Liver (tissue), 9 donors: ENCODE measurements around the gene MID1. TPM values are rescaled to one million over a fixed set of nuclear protein-coding genes. Genes with fewer than 3 reads are reported as not detected.

ENCODE experiments used
- DNase-seq: peaks from one replicate; pipeline ENCODE4 v3.0.0-alpha.2; 2017; ENCODE audit warnings: low spot score
- H3K27ac ChIP-seq, 2 donors: one replicate each; pipeline ENCODE4 v1.7.0; 2013; ENCODE audit warnings: inconsistent platforms in 2 of 2, low read length in 2 of 2, control low read depth in 1 of 2, low read depth in 1 of 2, mild to moderate bottlenecking in 1 of 2
- H3K27me3 ChIP-seq, 4 donors: one replicate each; pipeline versions ENCODE4 v1.6.1 to v1.7.0; 2013; ENCODE audit warnings: low read length in 3 of 4, inconsistent platforms in 1 of 4, mild to moderate bottlenecking in 1 of 4, moderate library complexity in 1 of 4; ENCODE audit not compliant: control insufficient read depth in 4 of 4, insufficient read depth in 4 of 4
- H3K36me3 ChIP-seq, 4 donors: one replicate each; pipeline versions ENCODE4 v1.6.1 to v1.7.0; 2013; ENCODE audit warnings: low read length in 3 of 4, mild to moderate bottlenecking in 3 of 4, low read depth in 1 of 4, moderate library complexity in 1 of 4; ENCODE audit not compliant: control insufficient read depth in 4 of 4, insufficient read depth in 3 of 4
- H3K4me1 ChIP-seq, 4 donors: one replicate each; pipeline versions ENCODE4 v1.6.1 to v1.7.0; 2013; ENCODE audit warnings: low read length in 3 of 4, mild to moderate bottlenecking in 3 of 4, moderate library complexity in 1 of 4; ENCODE audit not compliant: control insufficient read depth in 4 of 4, insufficient read depth in 4 of 4
- H3K4me3 ChIP-seq, 3 donors: one replicate each; pipeline versions ENCODE4 v1.6.1 to v1.7.0; 2013; ENCODE audit warnings: low read length in 3 of 3, control low read depth in 1 of 3, low read depth in 1 of 3, mild to moderate bottlenecking in 1 of 3
- H3K9ac ChIP-seq, 2 donors: one replicate each; pipeline ENCODE4 v1.7.0; 2013; ENCODE audit warnings: low read length in 2 of 2, mild to moderate bottlenecking in 2 of 2, moderate library complexity in 2 of 2, control low read depth in 1 of 2, low read depth in 1 of 2
- H3K9me3 ChIP-seq, 4 donors: one replicate each; pipeline versions ENCODE4 v1.6.1 to v1.7.0; 2013; ENCODE audit warnings: low read length in 3 of 4; ENCODE audit not compliant: control insufficient read depth in 4 of 4
- ATF3 ChIP-seq: IDR thresholded peaks from 2 replicates; pipeline ENCODE4 v1.6.1; 2016; ENCODE audit warnings: antibody characterized with exemption
- CTCF ChIP-seq: fragments of 150-350 bp; IDR thresholded peaks from 2 replicates; pipeline ENCODE4 v1.5.1; 2017; ENCODE audit warnings: improper control_type of control experiment, low read depth, low read length; ENCODE audit not compliant: missing input control
- EGR1 ChIP-seq, 2 donors: IDR thresholded peaks; 2 replicates each; pipeline ENCODE4 v1.6.1; 2016 to 2018; ENCODE audit warnings: antibody characterized with exemption in 2 of 2, low read depth in 2 of 2
- FOXA1 ChIP-seq: IDR thresholded peaks from 2 replicates; pipeline ENCODE4 v1.6.1; 2016; ENCODE audit warnings: antibody characterized with exemption
- FOXA2 ChIP-seq: IDR thresholded peaks from 2 replicates; pipeline ENCODE4 v1.6.1; 2016; ENCODE audit warnings: antibody characterized with exemption
- GABPA ChIP-seq, 2 donors: IDR thresholded peaks in 1 of 2; conservative IDR thresholded peaks in 1 of 2; 2 replicates each; pipeline ENCODE4 v1.6.1; 2016; ENCODE audit warnings: antibody characterized with exemption in 2 of 2, mild to moderate bottlenecking in 1 of 2, moderate library complexity in 1 of 2
- HNF4A ChIP-seq, 2 donors: conservative IDR thresholded peaks; 2 replicates each; pipeline ENCODE4 v1.6.1; 2016; ENCODE audit warnings: antibody characterized with exemption in 2 of 2, mild to moderate bottlenecking in 2 of 2
- HNF4G ChIP-seq: IDR thresholded peaks from 2 replicates; pipeline ENCODE4 v1.6.1; 2016; ENCODE audit warnings: antibody characterized with exemption
- MAX ChIP-seq: IDR thresholded peaks from 2 replicates; pipeline ENCODE4 v1.6.1; 2016; ENCODE audit warnings: antibody characterized with exemption
- NR2F2 ChIP-seq: IDR thresholded peaks from 2 replicates; pipeline ENCODE4 v1.6.1; 2016; ENCODE audit warnings: antibody characterized with exemption
- RAD21 ChIP-seq, 2 donors: IDR thresholded peaks; 2 replicates each; pipeline ENCODE4 v1.6.1; 2016; ENCODE audit warnings: antibody characterized with exemption in 2 of 2, mild to moderate bottlenecking in 2 of 2
- RXRA ChIP-seq, 2 donors: IDR thresholded peaks; 2 replicates each; pipeline ENCODE4 v1.6.1; 2017 to 2018; ENCODE audit warnings: antibody characterized with exemption in 2 of 2, mild to moderate bottlenecking in 1 of 2
- SP1 ChIP-seq: IDR thresholded peaks from 2 replicates; pipeline ENCODE4 v1.6.1; 2018; ENCODE audit warnings: antibody characterized with exemption, mild to moderate bottlenecking
- TAF1 ChIP-seq: conservative IDR thresholded peaks from 2 replicates; pipeline ENCODE4 v1.6.1; 2016; ENCODE audit warnings: antibody characterized with exemption, mild to moderate bottlenecking
- YY1 ChIP-seq: IDR thresholded peaks from 2 replicates; pipeline ENCODE4 v1.6.1; 2016; ENCODE audit warnings: antibody characterized with exemption, mild to moderate bottlenecking
- WGBS: extraction: QIAGEN DNeasy Blood & Tissue Kit; methylation state at CpG from one replicate; pipeline ENCODE4 v1.1.7; 2013; 5-methylcytosine and 5-hydroxymethylcytosine counted together
- polyA plus RNA-seq, 2 donors: library from polyadenylated mRNA; stranded (reverse) in 1 of 2; unstranded in 1 of 2; fragments of 200-250 nt in 1 of 2; fragments of >200 nt in 1 of 2; fragmentation: Nextera tagmentation in 1 of 2; extraction: Ambion mirVana in 1 of 2; gene quantifications; one replicate each; pipeline versions ENCODE4 v1.2.1 to v1.2.3, GENCODE V29; 2013 to 2015
- total RNA-seq, 2 donors: library from RNA; depleted of rRNA; stranded (reverse); fragments of >200 nt; gene quantifications; one replicate each; pipeline ENCODE4 v1.2.3, GENCODE V29; 2014
- TF ChIP-seq, protein P1 (sequence below): IDR thresholded peaks from 2 replicates; pipeline ENCODE4 v1.6.1; 2016; ENCODE audit warnings: antibody characterized with exemption, mild to moderate bottlenecking
- donor health status: healthy.
- donor health status: healthy.
- donor health status: healthy.
- donor health status: healthy.
- donor health status: healthy.

MID1 gene
- total and polyA plus RNA-seq, 4 donors, result 1.8 to 7.9 (median 4.2) TPM

DNA sequence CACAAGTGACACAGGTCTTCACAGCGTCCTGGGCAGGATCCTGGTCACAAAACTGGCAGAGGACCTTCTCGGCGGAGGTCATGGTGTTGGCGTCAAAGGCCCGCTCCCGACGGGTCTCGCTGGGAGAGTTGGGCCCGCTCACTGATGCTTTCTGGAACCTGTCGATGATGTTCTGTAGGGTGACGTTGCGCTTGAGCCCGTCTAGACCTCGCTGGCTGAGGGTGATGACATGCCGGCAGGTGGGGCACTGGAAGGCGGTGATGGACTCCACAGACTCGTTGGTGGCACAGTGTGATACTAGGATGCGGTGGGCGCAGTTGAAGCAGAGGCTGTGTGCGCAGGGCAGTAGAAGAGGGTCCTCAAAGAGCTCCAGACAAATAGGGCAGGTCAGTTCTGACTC, 53.2 kb downstream of the MID1 start:
- Histone ChIP-seq H3K4me1 (no peaks in the 10 kb centered on the region), H3K27ac (no peak overlapping the region), H3K9me3 (no peaks in the 10 kb centered on the region), H3K9ac (no peak overlapping the region), H3K27me3 (no peaks in the 10 kb centered on the region), H3K4me3 (no peak overlapping the region), H3K36me3 (no peaks in the 10 kb centered on the region)
- no peak for DNase-seq
- 96% methylated on average over 20 of the region's 20 CpGs for WGBS
- TF ChIP-seq RXRA (IDR thresholded peaks at IDR 0.05) (no peak), FOXA2 (no peak), HNF4A (conservative IDR thresholded peaks at IDR 0.05) (no peak), YY1 (no peak), RAD21 (IDR thresholded peaks at IDR 0.05) (no peak), TAF1 (no peak), GABPA (IDR thresholded peaks at IDR 0.05 in 1 of 2, conservative IDR thresholded peaks at IDR 0.05 in 1 of 2) (no peak), EGR1 (IDR thresholded peaks at IDR 0.05; ENCODE audit: low read depth in 2 of 2) (no peak), ATF3 (no peak), HNF4G (no peak), CTCF (no peak), FOXA1 (no peak), NR2F2 (no peak), SP1 (no peak), MAX (no peak)
- TF ChIP-seq, protein P1, sequence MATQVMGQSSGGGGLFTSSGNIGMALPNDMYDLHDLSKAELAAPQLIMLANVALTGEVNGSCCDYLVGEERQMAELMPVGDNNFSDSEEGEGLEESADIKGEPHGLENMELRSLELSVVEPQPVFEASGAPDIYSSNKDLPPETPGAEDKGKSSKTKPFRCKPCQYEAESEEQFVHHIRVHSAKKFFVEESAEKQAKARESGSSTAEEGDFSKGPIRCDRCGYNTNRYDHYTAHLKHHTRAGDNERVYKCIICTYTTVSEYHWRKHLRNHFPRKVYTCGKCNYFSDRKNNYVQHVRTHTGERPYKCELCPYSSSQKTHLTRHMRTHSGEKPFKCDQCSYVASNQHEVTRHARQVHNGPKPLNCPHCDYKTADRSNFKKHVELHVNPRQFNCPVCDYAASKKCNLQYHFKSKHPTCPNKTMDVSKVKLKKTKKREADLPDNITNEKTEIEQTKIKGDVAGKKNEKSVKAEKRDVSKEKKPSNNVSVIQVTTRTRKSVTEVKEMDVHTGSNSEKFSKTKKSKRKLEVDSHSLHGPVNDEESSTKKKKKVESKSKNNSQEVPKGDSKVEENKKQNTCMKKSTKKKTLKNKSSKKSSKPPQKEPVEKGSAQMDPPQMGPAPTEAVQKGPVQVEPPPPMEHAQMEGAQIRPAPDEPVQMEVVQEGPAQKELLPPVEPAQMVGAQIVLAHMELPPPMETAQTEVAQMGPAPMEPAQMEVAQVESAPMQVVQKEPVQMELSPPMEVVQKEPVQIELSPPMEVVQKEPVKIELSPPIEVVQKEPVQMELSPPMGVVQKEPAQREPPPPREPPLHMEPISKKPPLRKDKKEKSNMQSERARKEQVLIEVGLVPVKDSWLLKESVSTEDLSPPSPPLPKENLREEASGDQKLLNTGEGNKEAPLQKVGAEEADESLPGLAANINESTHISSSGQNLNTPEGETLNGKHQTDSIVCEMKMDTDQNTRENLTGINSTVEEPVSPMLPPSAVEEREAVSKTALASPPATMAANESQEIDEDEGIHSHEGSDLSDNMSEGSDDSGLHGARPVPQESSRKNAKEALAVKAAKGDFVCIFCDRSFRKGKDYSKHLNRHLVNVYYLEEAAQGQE, result no peak

DNA sequence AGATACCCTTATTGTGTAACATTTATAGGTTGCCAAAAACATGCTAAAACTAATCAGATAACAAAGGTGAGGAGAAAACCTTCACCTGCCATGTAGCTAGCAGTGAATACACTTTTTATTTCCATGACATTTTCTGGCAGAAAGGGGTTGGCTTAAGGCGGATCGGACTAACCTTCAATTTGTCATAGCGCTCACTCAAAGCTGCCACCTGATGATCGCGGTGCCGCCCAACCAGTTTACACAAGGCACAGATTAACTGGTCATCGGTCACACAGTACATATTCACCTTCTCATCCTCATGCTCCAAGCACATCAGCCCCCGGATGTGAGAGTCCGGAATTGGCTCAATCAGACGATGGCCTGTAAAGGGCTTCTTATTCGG, 53.7 kb downstream of the MID1 start:
- Histone ChIP-seq H3K36me3 (no peaks in the 10 kb centered on the region), H3K27me3 (no peaks in the 10 kb centered on the region), H3K9ac (no peak overlapping the region), H3K27ac (peak overlapping the region in 1 of 2 donors; percentile 25), H3K4me3 (no peak overlapping the region), H3K9me3 (no peaks in the 10 kb centered on the region), H3K4me1 (no peaks in the 10 kb centered on the region)
- WGBS, result 66% methylated on average over 11 of the region's 11 CpGs
- DNase-seq, result no peak
- TF ChIP-seq SP1, result peak; percentile 31
- TF ChIP-seq HNF4A (conservative IDR thresholded peaks at IDR 0.05), result peak in 1 of 2 donors; percentile 21
- peak; percentile 14 to 25 for TF ChIP-seq RXRA (IDR thresholded peaks at IDR 0.05)
- TF ChIP-seq, protein P1, result no peak
